HG03565 (cell line): ENCODE measurements around the gene OR6N1.

Experiments
- ATAC-seq: cut with Tn5 transposase; IDR thresholded peaks from one replicate; pipeline ENCODE4 v1.9.1; 2021; ENCODE audit warnings: mild to moderate bottlenecking, moderate library complexity; ENCODE audit not compliant: unreplicated experiment

The OR6N1 gene

GRCh38 chr1:158752155-158752712 lies 19.8 kb downstream of the OR6N1 start:
- ATAC-seq, result no peak

DNA sequence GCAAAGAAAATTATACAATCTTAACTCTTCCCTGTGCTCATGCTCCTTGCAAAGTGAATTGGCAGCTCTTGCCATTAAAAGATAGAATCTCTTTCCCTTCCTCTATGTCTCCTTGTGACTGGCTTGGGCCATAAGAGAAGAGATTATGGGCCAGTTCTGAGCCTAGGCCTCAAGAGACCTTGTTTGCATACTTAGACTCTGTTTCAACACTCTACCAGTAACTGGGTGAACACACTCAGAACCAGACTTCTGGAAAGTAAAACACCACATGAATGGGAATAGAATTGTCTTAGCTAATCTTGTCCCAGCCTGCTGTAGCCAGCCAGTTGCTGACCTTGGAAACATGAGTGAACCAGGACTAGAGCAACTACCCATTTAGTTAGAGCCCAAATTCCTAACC lies 36.1 kb downstream of the OR6N1 start:
- ATAC-seq, result no peak

DNA sequence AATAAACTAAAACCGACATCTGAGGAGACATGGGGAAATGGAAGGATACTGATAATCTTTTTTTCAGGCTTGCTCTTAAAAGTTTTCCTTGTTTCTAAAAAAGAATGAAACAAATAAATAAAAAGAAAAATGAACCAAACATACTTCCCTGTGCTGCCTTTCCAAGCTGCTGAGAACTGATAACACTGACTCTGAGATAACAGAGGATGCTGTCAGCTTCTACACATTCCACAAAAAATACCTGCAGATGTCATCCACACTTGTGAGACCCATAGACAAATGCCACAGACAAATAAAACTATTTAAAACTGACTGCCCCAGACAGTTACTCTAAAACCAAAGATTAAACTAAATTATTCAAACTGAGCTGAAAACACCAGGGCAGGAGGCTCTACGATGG lies 39.5 kb downstream of the OR6N1 start:
- ATAC-seq, result no peak

GRCh38 chr1:158731707-158732106 lies 40.3 kb downstream of the OR6N1 start:
- ATAC-seq, result no peak

- no peak for ATAC-seq
Measured at GRCh38 chr1:158730453-158730852, 41.5 kb downstream of the OR6N1 start.

- ATAC-seq, result no peak
Measured at GRCh38 chr1:158728510-158729225, 43.3 kb downstream of the OR6N1 start.

- ATAC-seq, result no peak
Measured at GRCh38 chr1:158724442-158724841, 47.6 kb downstream of the OR6N1 start.

DNA sequence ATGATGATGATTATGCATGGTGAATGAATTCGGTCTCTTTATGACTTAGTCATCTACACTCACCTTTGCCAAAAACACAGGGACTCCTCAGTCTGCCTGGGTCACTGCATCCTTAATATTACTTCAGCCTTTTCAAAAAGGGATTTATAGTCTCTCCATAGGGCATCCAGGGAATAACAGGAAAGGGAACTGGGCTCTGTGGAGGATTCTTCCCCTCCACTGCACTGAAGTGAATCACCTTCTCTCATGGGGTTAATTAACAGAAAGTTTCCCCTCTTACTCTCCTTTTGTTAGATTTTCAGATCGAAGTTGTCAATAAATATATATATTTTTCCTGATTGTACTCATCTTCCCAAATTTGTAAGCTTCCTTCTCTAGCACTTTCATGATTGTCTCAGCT lies 51.4 kb downstream of the OR6N1 start, which contains the start of gene OR6K3:
Gene OR6K3, minus strand, starts transcription at position 101 of the 400 bp plus-strand sequence. CDS start 2,605 bp downstream, outside the sequence.
- ATAC-seq, result no peak

GRCh38 chr1:158719664-158720063 lies 52.3 kb downstream of the OR6N1 start:
- no peak for ATAC-seq

DNA sequence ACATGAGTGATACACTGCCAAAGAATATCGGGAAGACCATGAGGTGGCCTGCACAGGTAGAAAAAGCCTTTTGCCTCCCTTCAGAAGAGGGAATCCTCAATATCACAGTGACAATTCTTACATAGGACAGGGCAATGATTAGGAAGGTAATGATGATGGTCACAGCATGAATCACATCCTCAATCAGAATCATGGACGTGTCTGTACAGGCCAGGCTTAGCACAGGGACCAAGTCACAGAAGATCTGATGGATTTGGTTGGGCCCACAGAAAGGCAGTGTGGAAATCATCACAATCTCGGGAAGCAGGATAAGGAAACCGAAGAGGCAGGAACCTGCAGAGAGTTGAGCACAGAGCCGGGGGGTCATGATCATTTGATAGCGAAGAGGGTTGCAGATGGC lies 54.7 kb downstream of the OR6N1 start:
- no peak for ATAC-seq

DNA sequence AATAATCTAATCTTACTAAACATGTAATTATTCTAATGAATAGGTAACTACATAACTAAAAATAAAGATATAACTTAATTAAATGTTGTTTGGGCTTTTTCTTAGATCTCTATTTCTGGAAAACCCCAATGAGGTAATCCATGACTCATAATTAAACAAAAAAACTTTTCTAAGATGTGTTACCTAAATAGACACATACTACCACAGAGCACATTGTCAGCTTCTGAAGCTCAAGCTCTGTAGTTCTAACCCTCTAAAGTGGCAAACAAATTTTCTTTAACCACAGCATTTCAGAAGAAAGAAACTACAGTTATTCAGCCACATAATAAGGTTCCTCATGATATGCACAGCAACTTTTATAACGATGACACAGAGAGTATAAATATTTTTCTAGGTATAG lies 55.7 kb downstream of the OR6N1 start:
- ATAC-seq, result no peak

- ATAC-seq, result no peak
Measured at GRCh38 chr1:158714754-158715153, 57.2 kb downstream of the OR6N1 start.
